H1 (cell line): Measurements from ENCODE around the gene ZNF729. TPM values are rescaled to one million over a fixed set of nuclear protein-coding genes. Genes with fewer than 3 reads are reported as not detected.

Experiments used
- CTCF ChIA-PET: fragments of 300-600 bp; sonication (Branson Sonifier 250); formaldehyde crosslinking; loops from one replicate; lab custom pipeline; 2021; ENCODE audit not compliant: partially characterized antibody; lab: Charles Lee
- POLR2A ChIA-PET: fragments of 300-600 bp; sonication (Branson Sonifier 250); formaldehyde crosslinking; loops from one replicate; lab custom pipeline; 2021; ENCODE audit warnings: inconsistent platforms; ENCODE audit not compliant: partially characterized antibody; lab: Charles Lee
- DNase-seq, 2 experiments: peaks; one replicate each; pipeline versions ENCODE4 v3.0.0 to v3.0.0-alpha.2; 2010 to 2022; ENCODE audit warnings: low spot score in 2 of 2, low read depth in 1 of 2, mixed read lengths in 1 of 2
- FAIRE-seq: peaks from 2 replicates; lab custom pipeline; 2011; peaks lifted over from hg19 to GRCh38; lab: Jason Lieb, UNC
- H2AFZ ChIP-seq: 2 replicates; pipeline ENCODE4 v1.8.1; 2012; ENCODE audit warnings: low read length, inconsistent platforms
- H2AK5ac ChIP-seq: 2 replicates; pipeline ENCODE4 v1.6.1; 2013; ENCODE audit warnings: low read depth, low read length
- H2BK120ac ChIP-seq: replicated peaks from 2 replicates; pipeline ENCODE3; 2013; ENCODE audit warnings: low read depth, low read length, inconsistent platforms
- H2BK12ac ChIP-seq: 2 replicates; pipeline ENCODE4 v1.6.1; 2013; ENCODE audit warnings: low read depth, low read length
- H2BK15ac ChIP-seq: 2 replicates; pipeline ENCODE4 v1.6.1; 2013; ENCODE audit warnings: low read length
- H2BK20ac ChIP-seq: 2 replicates; pipeline ENCODE4 v1.6.1; 2013; ENCODE audit warnings: low read length
- H2BK5ac ChIP-seq: 2 replicates; pipeline ENCODE4 v1.6.1; 2013; ENCODE audit warnings: low read depth, low read length
- H3K14ac ChIP-seq: 2 replicates; pipeline ENCODE4 v1.6.1; 2013; ENCODE audit warnings: inconsistent platforms; ENCODE audit not compliant: insufficient read length
- H3K18ac ChIP-seq: 2 replicates; pipeline ENCODE4 v1.6.1; 2013; ENCODE audit warnings: low read length; ENCODE audit errors: extremely low read depth
- H3K23ac ChIP-seq: 2 replicates; pipeline ENCODE4 v1.6.1; 2013; ENCODE audit warnings: inconsistent platforms; ENCODE audit not compliant: insufficient read length
- H3K23me2 ChIP-seq: 2 replicates; pipeline ENCODE4 v1.6.1; 2013; ENCODE audit warnings: low read depth, low read length
- H3K27ac ChIP-seq: 2 replicates; pipeline ENCODE4 v1.6.1; 2011; ENCODE audit warnings: low read depth, low read length, inconsistent platforms
- H3K27me3 ChIP-seq, 4 experiments: replicated peaks in 1 of 4; 1 replicate in 1 of 4; 2 replicates in 3 of 4; pipeline versions ENCODE4 v1.6.1 to v1.8.1; 2011 to 2013; ENCODE audit warnings: low read length in 3 of 4, mild to moderate bottlenecking in 3 of 4, inconsistent platforms in 2 of 4, mixed read lengths in 2 of 4, moderate library complexity in 1 of 4; ENCODE audit not compliant: control insufficient read depth in 3 of 4, insufficient read depth in 3 of 4; ENCODE audit errors: extremely low read depth in 1 of 4
- H3K36me3 ChIP-seq, 4 experiments: 2 replicates each; pipeline versions ENCODE4 v1.6.1 to v1.8.1; 2011 to 2013; ENCODE audit warnings: mild to moderate bottlenecking in 4 of 4, low read length in 3 of 4, moderate library complexity in 2 of 4, control low read depth in 1 of 4, inconsistent platforms in 1 of 4; ENCODE audit not compliant: insufficient read depth in 4 of 4, control insufficient read depth in 2 of 4
- H3K4ac ChIP-seq: replicated peaks from 2 replicates; pipeline ENCODE3; 2013; ENCODE audit warnings: low read length, low read depth, mixed read lengths, inconsistent platforms; ENCODE audit not compliant: insufficient read length
- H3K4me1 ChIP-seq, 4 experiments: replicated peaks in 1 of 4; 1 replicate in 1 of 4; 2 replicates in 3 of 4; pipeline versions ENCODE4 v1.6.1 to v1.8.1; 2011 to 2013; ENCODE audit warnings: low read length in 3 of 4, inconsistent platforms in 2 of 4, mixed read lengths in 1 of 4; ENCODE audit not compliant: insufficient read depth in 4 of 4, control insufficient read depth in 3 of 4
- H3K4me2 ChIP-seq, 2 experiments: 2 replicates each; pipeline versions ENCODE4 v1.6.1 to v1.8.1; 2011 to 2013; ENCODE audit warnings: low read depth in 2 of 2, low read length in 2 of 2, control low read depth in 1 of 2, inconsistent platforms in 1 of 2, mild to moderate bottlenecking in 1 of 2; ENCODE audit not compliant: insufficient read depth in 1 of 2
- H3K4me3 ChIP-seq, 4 experiments: fragments of 200-600, 300-600 bp in 1 of 4; sonication (generic), shearing (Covaris generic), sonication (Bioruptor Twin) in 1 of 4; 2 replicates each; pipeline versions ENCODE4 v1.5.1 to v1.8.1; 2011 to 2016; ENCODE audit warnings: low read length in 4 of 4, low read depth in 3 of 4, control low read depth in 2 of 4, inconsistent platforms in 2 of 4, mild to moderate bottlenecking in 2 of 4, mixed read lengths in 1 of 4, moderate library complexity in 1 of 4; ENCODE audit not compliant: insufficient read depth in 2 of 4; ENCODE audit errors: extremely low read depth in 1 of 4
- H3K56ac ChIP-seq: replicated peaks from 2 replicates; pipeline ENCODE3; 2013; ENCODE audit warnings: low read depth, mild to moderate bottlenecking, mixed read lengths, low read length, inconsistent platforms; ENCODE audit not compliant: insufficient read length
- H3K79me1 ChIP-seq: 2 replicates; pipeline ENCODE4 v1.6.1; 2013; ENCODE audit warnings: low read depth, low read length, control low read depth
- H3K79me2 ChIP-seq, 2 experiments: 2 replicates each; pipeline versions ENCODE4 v1.6.1 to v1.8.1; 2012 to 2013; ENCODE audit warnings: low read length in 2 of 2, mild to moderate bottlenecking in 2 of 2, inconsistent platforms in 1 of 2; ENCODE audit not compliant: insufficient read depth in 2 of 2, control insufficient read depth in 1 of 2
- H3K9ac ChIP-seq, 4 experiments: replicated peaks in 1 of 4; 1 replicate in 1 of 4; 2 replicates in 3 of 4; pipeline versions ENCODE4 v1.6.1 to v1.8.1; 2011 to 2013; ENCODE audit warnings: low read depth in 3 of 4, low read length in 3 of 4, control low read depth in 2 of 4, mild to moderate bottlenecking in 2 of 4, moderate library complexity in 2 of 4, inconsistent platforms in 1 of 4; ENCODE audit errors: extremely low read depth in 1 of 4
- H3K9me3 ChIP-seq, 2 experiments: 2 replicates each; pipeline versions ENCODE4 v1.6.1 to v1.8.1; 2012 to 2013; ENCODE audit warnings: mild to moderate bottlenecking in 2 of 2, moderate library complexity in 2 of 2, control low read depth in 1 of 2, inconsistent platforms in 1 of 2, low read depth in 1 of 2, low read length in 1 of 2, mixed read lengths in 1 of 2; ENCODE audit not compliant: insufficient read depth in 2 of 2
- H4K20me1 ChIP-seq, 2 experiments: replicated peaks in 1 of 2; 2 replicates each; pipeline versions ENCODE3 to v1.8.1; 2011 to 2013; ENCODE audit warnings: inconsistent platforms in 2 of 2, low read length in 2 of 2, mild to moderate bottlenecking in 1 of 2; ENCODE audit not compliant: insufficient read depth in 2 of 2, control insufficient read depth in 1 of 2
- H4K5ac ChIP-seq: 2 replicates; pipeline ENCODE4 v1.6.1; 2013; ENCODE audit warnings: low read length, low read depth, mixed read lengths, inconsistent platforms; ENCODE audit not compliant: insufficient read length
- H4K8ac ChIP-seq: 2 replicates; pipeline ENCODE4 v1.8.0; 2013; ENCODE audit warnings: mild to moderate bottlenecking, moderate library complexity, low read length, inconsistent platforms; ENCODE audit not compliant: insufficient read depth; ENCODE audit errors: extremely low read depth
- H4K91ac ChIP-seq: replicated peaks from 2 replicates; pipeline ENCODE3; 2013; ENCODE audit warnings: low read length, mixed read lengths, inconsistent platforms; ENCODE audit not compliant: insufficient read length
- CEBPB ChIP-seq: IDR thresholded peaks from 2 replicates; pipeline ENCODE4 v1.6.1; 2012; ENCODE audit warnings: low read depth, low read length
- EP300 ChIP-seq, 2 experiments: IDR thresholded peaks; 1 replicate in 1 of 2; 2 replicates in 1 of 2; pipeline ENCODE4 v1.6.1; 2011 to 2012; ENCODE audit warnings: low read depth in 2 of 2, low read length in 2 of 2, mild to moderate bottlenecking in 2 of 2, borderline replicate concordance in 1 of 2, inconsistent platforms in 1 of 2, moderate library complexity in 1 of 2
- GTF2F1 ChIP-seq: IDR thresholded peaks from 2 replicates; pipeline ENCODE4 v1.6.1; 2012; ENCODE audit warnings: low read depth, low read length, improper control_type of control experiment, borderline replicate concordance
- KDM4A ChIP-seq: IDR thresholded peaks from one replicate; pipeline ENCODE4 v1.7.1; 2012; ENCODE audit warnings: low read depth, mild to moderate bottlenecking, moderate library complexity, low read length, inconsistent platforms; ENCODE audit not compliant: severe bottlenecking
- KDM5A ChIP-seq: fragments of 200-600 bp; IDR thresholded peaks from 2 replicates; pipeline ENCODE4 v1.7.1; 2012; ENCODE audit warnings: mild to moderate bottlenecking, low read length, inconsistent platforms, mixed read lengths
- NANOG ChIP-seq: IDR thresholded peaks from 2 replicates; pipeline ENCODE4 v1.6.1; 2011; ENCODE audit warnings: low read length, low read depth, mild to moderate bottlenecking, inconsistent platforms; ENCODE audit not compliant: insufficient read depth, poor library complexity, severe bottlenecking
- NRF1 ChIP-seq: IDR thresholded peaks from 2 replicates; pipeline ENCODE4 v1.6.1; 2011; ENCODE audit warnings: mild to moderate bottlenecking, low read depth, low read length, improper control_type of control experiment
- RNF2 ChIP-seq: fragments of 200-900, 300-1000 bp; sonication (generic); IDR thresholded peaks from 2 replicates; pipeline ENCODE4 v1.7.1; 2016; ENCODE audit warnings: borderline replicate concordance, low read depth, mild to moderate bottlenecking, antibody characterized with exemption, low read length; ENCODE audit not compliant: poor library complexity, severe bottlenecking; ENCODE audit errors: missing control alignments
- TAF1 ChIP-seq: IDR thresholded peaks from 2 replicates; pipeline ENCODE4 v1.6.1; 2011; ENCODE audit warnings: mild to moderate bottlenecking, low read depth, low read length
- WGBS, 2 experiments: shearing (Covaris generic) in 1 of 2; methylation state at CpG; one replicate each; pipeline versions ENCODE4 v1.1.6 to v1.1.7; 2013 to 2015; ENCODE audit warnings: low lambda C conversion rate in 2 of 2, mixed read lengths in 2 of 2, inconsistent platforms in 1 of 2, low coverage in 1 of 2, missing lambda C conversion rate in 1 of 2; ENCODE audit not compliant: insufficient replicate concordance in 2 of 2, insufficient coverage in 1 of 2, insufficient read length in 1 of 2; ENCODE audit errors: extremely low coverage in 1 of 2, missing lambda C conversion rate in 1 of 2; 5-methylcytosine and 5-hydroxymethylcytosine counted together
- polyA plus RNA-seq, 7 experiments: library from polyadenylated mRNA; depleted of rRNA in 3 of 7; stranded (reverse) in 5 of 7; unstranded in 2 of 7; fragments of >200 nt in 5 of 7; fragments of 200-250 nt in 2 of 7; gene quantifications; 1 replicate in 5 of 7; 2 replicates in 1 of 7; 4 replicates in 1 of 7; pipeline versions ENCODE4 v1.2.1 to v1.2.3, GENCODE V29; 2011 to 2013; ENCODE audit warnings: missing spikeins in 2 of 7, mixed read lengths in 2 of 7
- total RNA-seq: library from RNA; stranded (reverse); fragmentation: NEBNext Ultra II Directional; extraction: Animal tissue kit (Norgen Biotek cat#: 25700); gene quantifications from 2 replicates; pipeline ENCODE4 v1.2.1, GENCODE V29; 2021

The ZNF729 gene
- total and polyA plus RNA-seq, 2 of the 8 experiments (the other 6 are each of a cell fraction or from before 2014, with no cell fraction given) = not detected

- no peaks in the 10 kb centered on the region for H3K79me1 ChIP-seq
- H3K27me3 ChIP-seq = no peaks in the 10 kb centered on the region
- H4K5ac ChIP-seq = no peak overlapping the region
- no peak overlapping the region for H2BK20ac ChIP-seq
- H4K91ac ChIP-seq = no peak overlapping the region
- no peaks in the 10 kb centered on the region; a peak in 1 of 8 replicates for H3K36me3 ChIP-seq
- no peak overlapping the region for H3K14ac ChIP-seq
- TF ChIP-seq EP300 (IDR thresholded peaks at IDR 0.05; ENCODE audit: borderline replicate concordance in 1 of 2, low read depth in 2 of 2, low read length in 2 of 2) = no peak
- TF ChIP-seq CEBPB = no peak
- no peak for TF ChIP-seq GTF2F1
- no peak for TF ChIP-seq TAF1
- TF ChIP-seq NANOG = no peak
- no peak for TF ChIP-seq KDM4A
- TF ChIP-seq NRF1 = no peak
- TF ChIP-seq RNF2 = no peak
- no peak for TF ChIP-seq KDM5A
- POLR2A ChIA-PET = no interaction called here
- H2BK120ac ChIP-seq = no peak overlapping the region
- FAIRE-seq = no peak
- H3K4ac ChIP-seq = no peak overlapping the region
- H2AFZ ChIP-seq = no peak overlapping the region
- 74% methylated on average over 4 of the region's 4 CpGs; no CpG with 5 or more reads in 1 of the 2 experiments for WGBS, 2 experiments
- no peak overlapping the region for H2AK5ac ChIP-seq
- H3K18ac ChIP-seq = no peak overlapping the region
- peaks cover 79 to 97% of the 10 kb centered on the region in 2 experiments for H3K9me3 ChIP-seq
- no peaks in the 10 kb centered on the region for H3K23me2 ChIP-seq
- no peak overlapping the region for H4K8ac ChIP-seq
- no peak overlapping the region for H3K56ac ChIP-seq
- H3K9ac ChIP-seq = no peak overlapping the region
- no peak overlapping the region for H3K23ac ChIP-seq
- H2BK12ac ChIP-seq = no peak overlapping the region
- no peak overlapping the region for H3K4me2 ChIP-seq
- no peak overlapping the region for H2BK5ac ChIP-seq
- H3K4me3 ChIP-seq = no peak overlapping the region
- CTCF ChIA-PET = no interaction called here
- no peaks in the 10 kb centered on the region for H4K20me1 ChIP-seq
- no peak for DNase-seq
- no peaks in the 10 kb centered on the region for H3K4me1 ChIP-seq
- H3K79me2 ChIP-seq = no peaks in the 10 kb centered on the region
- H2BK15ac ChIP-seq = no peak overlapping the region
- H3K27ac ChIP-seq = no peak overlapping the region
Measured at GRCh38 chr19:22326219-22326618, 40.0 kb downstream of the ZNF729 start.
